Adrenal gland (tissue), 12 donors: ENCODE results near the gene UBE2E1. TPM values are rescaled to one million over a fixed set of nuclear protein-coding genes. Genes with fewer than 3 reads are reported as not detected.

Experiments used
- DNase-seq, 7 donors: peaks; one replicate each; pipeline ENCODE4 v3.0.0-alpha.2; 2019 to 2020
- H3K27ac ChIP-seq, 5 donors: fragments of 200-600 bp; sonication (generic) in 4 of 5; 1 replicate in 3 of 5; 2 replicates in 2 of 5; pipeline versions ENCODE4 v1.5.1 to v1.8.0; 2016 to 2020; ENCODE audit warnings: mild to moderate bottlenecking in 1 of 5
- H3K27me3 ChIP-seq: fragments of 200-600 bp; 2 replicates; pipeline ENCODE4 v1.8.0; 2021
- H3K36me3 ChIP-seq, 2 donors: fragments of 200-600 bp; replicated peaks in 1 of 2; 1 replicate in 1 of 2; 2 replicates in 1 of 2; pipeline versions ENCODE4 v1.5.1 to v1.8.0; 2018 to 2022
- H3K4me1 ChIP-seq, 2 donors: fragments of 200-600 bp; replicated peaks in 1 of 2; 1 replicate in 1 of 2; 2 replicates in 1 of 2; pipeline versions ENCODE4 v1.5.1 to v1.8.0; 2018 to 2021
- H3K4me3 ChIP-seq, 4 donors: fragments of 200-600 bp; sonication (generic) in 3 of 4; one replicate each; pipeline ENCODE4 v1.5.1; 2016 to 2018
- H3K9me3 ChIP-seq, 3 donors: fragments of 200-600 bp; sonication (generic) in 1 of 3; replicated peaks in 1 of 3; 1 replicate in 2 of 3; 2 replicates in 1 of 3; pipeline versions ENCODE4 v1.5.1 to v1.8.0; 2016 to 2021
- CTCF ChIP-seq, 6 experiments: fragments of 450-650 bp in 4 of 6; fragments of 200-600 bp in 2 of 6; sonication (generic) in 1 of 6; IDR thresholded peaks; 1 replicate in 5 of 6; 2 replicates in 1 of 6; pipeline versions ENCODE4 v1.5.1 to v1.8.0; 2016 to 2021; ENCODE audit warnings: antibody characterized with exemption in 6 of 6, mild to moderate bottlenecking in 2 of 6, moderate library complexity in 1 of 6
- POLR2A ChIP-seq, 2 donors: fragments of 450-650 bp; IDR thresholded peaks; one replicate each; pipeline ENCODE4 v1.6.1; 2017; ENCODE audit warnings: antibody characterized with exemption in 2 of 2, mild to moderate bottlenecking in 2 of 2, moderate library complexity in 1 of 2
- WGBS, 4 donors: extraction: QIAGEN DNeasy Blood & Tissue Kit in 2 of 4; methylation state at CpG; one replicate each; pipeline versions ENCODE4 v1.1.5 to v1.1.7; 2013 to 2017; 5-methylcytosine and 5-hydroxymethylcytosine counted together
- intact Hi-C, 2 donors: fragments of 100-400 bp; cut with DNase I; formaldehyde crosslinking; loops; one replicate each; pipeline versions ENCODE4 v1.14.1 to v1.15.0; 2022 to 2023
- polyA plus RNA-seq, 3 donors: library from polyadenylated mRNA; stranded (reverse); fragments of 200-250 nt in 2 of 3; fragments of 350-450 nt in 1 of 3; fragmentation: Illumina TruSeq in 1 of 3; extraction: RNeasy Lipid Tissue Mini Kit (QIAGEN cat#74804) in 1 of 3; gene quantifications; one replicate each; pipeline ENCODE4 v1.2.3, GENCODE V29; 2013 to 2014
- total RNA-seq, 9 donors: library from RNA; depleted of rRNA in 4 of 9; stranded (reverse); fragments of >200 nt in 4 of 9; fragments of 120-200 nt in 1 of 9; fragmentation: NEBNext Ultra II Directional in 1 of 9; extraction: Animal tissue kit (Norgen Biotek cat#: 25700) in 1 of 9; gene quantifications; one replicate each; pipeline versions ENCODE4 v1.1.0 to v1.2.4, GENCODE V29; 2013 to 2023
- donor health status: healthy with polysubstance abuse.
- donor health status: Bipolar disorder and iron deficiency.
- donor health status: DM: yes; HTN: yes; CAD: no.
- donor health status: DM: no; HTN: no; CAD: no.
- donor health status: DM: no; HTN: no; CAD: no.
- donor health status: DM: yes; HTN: yes; CAD: no.

Gene UBE2E1
- total and polyA plus RNA-seq, 12 donors: 19.4 to 80.5 (median 59.9) TPM

GRCh38 chr3:23785097-23785645 lies 20.6 kb upstream of the UBE2E1 start:
- H3K27ac ChIP-seq: no peak overlapping the region
- WGBS, 4 donors: 51 to 63% (median 56%) methylated on average over 6 of the region's 6 CpGs
- TF ChIP-seq CTCF (IDR thresholded peaks at IDR 0.05) (no peak), POLR2A (IDR thresholded peaks at IDR 0.05) (no peak)
- no peaks in the 10 kb centered on the region for H3K9me3 ChIP-seq
- H3K36me3 ChIP-seq: no peaks in the 10 kb centered on the region
- H3K27me3 ChIP-seq: no peaks in the 10 kb centered on the region
- no peaks in the 10 kb centered on the region for H3K4me1 ChIP-seq
- DNase-seq: no peak
- intact Hi-C loops: no loop called here
- H3K4me3 ChIP-seq: no peak overlapping the region

GRCh38 chr3:23785882-23786281 lies 19.9 kb upstream of the UBE2E1 start:
- Histone ChIP-seq H3K27me3 (no peaks in the 10 kb centered on the region), H3K27ac (no peak overlapping the region), H3K4me3 (no peak overlapping the region), H3K4me1 (no peaks in the 10 kb centered on the region), H3K9me3 (no peaks in the 10 kb centered on the region), H3K36me3 (no peaks in the 10 kb centered on the region)
- intact Hi-C loops: no loop called here
- TF ChIP-seq POLR2A (IDR thresholded peaks at IDR 0.05): no peak
- no peak for TF ChIP-seq CTCF (IDR thresholded peaks at IDR 0.05)
- WGBS, 4 donors: 37 to 97% (median 80%) methylated on average over 2 of the region's 2 CpGs
- DNase-seq: no peak

- intact Hi-C loops: no loop called here
- Histone ChIP-seq H3K27ac (no peak overlapping the region), H3K36me3 (no peaks in the 10 kb centered on the region), H3K4me3 (no peak overlapping the region), H3K27me3 (no peaks in the 10 kb centered on the region), H3K9me3 (no peaks in the 10 kb centered on the region), H3K4me1 (no peaks in the 10 kb centered on the region)
- WGBS, 4 donors: 80 to 91% (median 89%) methylated on average over 2 of the region's 2 CpGs
- TF ChIP-seq CTCF (IDR thresholded peaks at IDR 0.05): no peak
- TF ChIP-seq POLR2A (IDR thresholded peaks at IDR 0.05): no peak
- no peak for DNase-seq
Measured at GRCh38 chr3:23791678-23792077, 14.1 kb upstream of the UBE2E1 start.

GRCh38 chr3:23793528-23794134 lies 12.1 kb upstream of the UBE2E1 start:
- no peak for DNase-seq

More at GRCh38 chr3:23793528-23794134, 12.1 kb upstream of the UBE2E1 start:
- no peaks in the 10 kb centered on the region for H3K36me3 ChIP-seq
- H3K9me3 ChIP-seq: no peaks in the 10 kb centered on the region
- 84 to 90% (median 87%) methylated on average over 4 of the region's 4 CpGs for WGBS, 4 donors
- intact Hi-C loops: no loop called here
- no peak overlapping the region for H3K4me3 ChIP-seq
- no peaks in the 10 kb centered on the region for H3K4me1 ChIP-seq
- H3K27ac ChIP-seq: no peak overlapping the region
- TF ChIP-seq CTCF (IDR thresholded peaks at IDR 0.05) (no peak), POLR2A (IDR thresholded peaks at IDR 0.05) (no peak)
- no peaks in the 10 kb centered on the region for H3K27me3 ChIP-seq
